Neuronal stem cell (in vitro differentiated cells): ENCODE measurements around the gene TMEM204.
A peak's percentile ranks its signal among the peaks of the same experiment; 100 is the strongest.

Experiments used
- DNase-seq: peaks from one replicate; pipeline ENCODE4 v3.0.0-alpha.2; 2013; ENCODE audit warnings: low spot score
- H2AFZ ChIP-seq: one replicate; pipeline ENCODE4 v1.6.1; 2013; ENCODE audit warnings: mild to moderate bottlenecking, low read length, inconsistent platforms
- H2AK5ac ChIP-seq: 2 replicates; pipeline ENCODE4 v1.6.1; 2013; ENCODE audit warnings: low read depth, mild to moderate bottlenecking, inconsistent platforms, low read length, moderate library complexity, mixed read lengths
- H2BK120ac ChIP-seq: 2 replicates; pipeline ENCODE4 v1.6.1; 2013; ENCODE audit warnings: low read depth, mild to moderate bottlenecking, inconsistent platforms, low read length, moderate library complexity, mixed read lengths
- H2BK12ac ChIP-seq: one replicate; pipeline ENCODE4 v1.6.1; 2013; ENCODE audit warnings: low read length, inconsistent platforms
- H2BK15ac ChIP-seq: 2 replicates; pipeline ENCODE4 v1.6.1; 2013; ENCODE audit warnings: mild to moderate bottlenecking, low read length, inconsistent platforms, mixed read lengths
- H2BK5ac ChIP-seq: one replicate; pipeline ENCODE4 v1.6.1; 2013; ENCODE audit warnings: inconsistent platforms, mild to moderate bottlenecking, low read length, moderate library complexity
- H3K14ac ChIP-seq: one replicate; pipeline ENCODE4 v1.6.1; 2013; ENCODE audit warnings: low read length, inconsistent platforms
- H3K18ac ChIP-seq: 2 replicates; pipeline ENCODE4 v1.6.1; 2013; ENCODE audit warnings: low read length, inconsistent platforms
- H3K23ac ChIP-seq: 2 replicates; pipeline ENCODE4 v1.6.1; 2013; ENCODE audit warnings: low read depth, mild to moderate bottlenecking, mixed read lengths, low read length, inconsistent platforms; ENCODE audit not compliant: poor library complexity
- H3K27ac ChIP-seq: replicated peaks from 3 replicates; pipeline ENCODE4 v1.5.1; 2013; ENCODE audit warnings: low read length, inconsistent platforms
- H3K27me3 ChIP-seq, 3 experiments: 2 replicates each; pipeline ENCODE4 v1.6.1; 2013; ENCODE audit warnings: low read length in 3 of 3, mild to moderate bottlenecking in 2 of 3, inconsistent platforms in 1 of 3, low read depth in 1 of 3, mixed read lengths in 1 of 3, moderate library complexity in 1 of 3; ENCODE audit not compliant: control insufficient read depth in 3 of 3, insufficient read depth in 3 of 3
- H3K36me3 ChIP-seq, 2 donors: replicated peaks in 1 of 2; 2 replicates each; pipeline ENCODE4 v1.6.1; 2013; ENCODE audit warnings: low read length in 2 of 2; ENCODE audit not compliant: control insufficient read depth in 2 of 2, insufficient read depth in 2 of 2
- H3K4ac ChIP-seq: 2 replicates; pipeline ENCODE4 v1.6.1; 2013; ENCODE audit warnings: inconsistent platforms, mild to moderate bottlenecking, low read length, moderate library complexity
- H3K4me1 ChIP-seq, 2 donors: 1 replicate in 1 of 2; 2 replicates in 1 of 2; pipeline ENCODE4 v1.6.1; 2013; ENCODE audit warnings: low read length in 2 of 2, low read depth in 1 of 2; ENCODE audit not compliant: control insufficient read depth in 2 of 2, insufficient read depth in 1 of 2
- H3K4me2 ChIP-seq: one replicate; pipeline ENCODE4 v1.6.1; 2013; ENCODE audit warnings: mild to moderate bottlenecking, low read length, inconsistent platforms; ENCODE audit not compliant: insufficient read depth, poor library complexity, severe bottlenecking
- H3K4me3 ChIP-seq, 2 donors: 2 replicates each; pipeline ENCODE4 v1.5.1; 2013; ENCODE audit warnings: low read length in 2 of 2, mild to moderate bottlenecking in 2 of 2, inconsistent platforms in 1 of 2, moderate library complexity in 1 of 2
- H3K79me1 ChIP-seq: one replicate; pipeline ENCODE4 v1.6.1; 2013; ENCODE audit warnings: low read depth, mild to moderate bottlenecking, inconsistent platforms, low read length, moderate library complexity
- H3K9ac ChIP-seq: one replicate; pipeline ENCODE4 v1.6.1; 2013; ENCODE audit warnings: mild to moderate bottlenecking, low read depth, low read length, inconsistent platforms; ENCODE audit not compliant: poor library complexity
- H3K9me3 ChIP-seq, 2 donors: replicated peaks in 1 of 2; 2 replicates each; pipeline versions ENCODE3 to v1.6.1; 2013; ENCODE audit warnings: low read length in 2 of 2, mild to moderate bottlenecking in 2 of 2, inconsistent platforms in 1 of 2, low read depth in 1 of 2, mixed read lengths in 1 of 2, moderate library complexity in 1 of 2; ENCODE audit not compliant: control insufficient read depth in 2 of 2, insufficient read depth in 1 of 2
- H4K8ac ChIP-seq: one replicate; pipeline ENCODE4 v1.6.1; 2013; ENCODE audit warnings: low read depth, mild to moderate bottlenecking, inconsistent platforms, low read length, moderate library complexity
- H4K91ac ChIP-seq: one replicate; pipeline ENCODE4 v1.6.1; 2013; ENCODE audit warnings: low read length, low read depth, mild to moderate bottlenecking, inconsistent platforms; ENCODE audit not compliant: poor library complexity
- WGBS, 2 donors: extraction: QIAGEN DNeasy Blood & Tissue Kit; methylation state at CpG; one replicate each; pipeline ENCODE4 v1.1.7; 2013; ENCODE audit warnings: missing lambda C conversion rate in 2 of 2, mixed read lengths in 1 of 2; ENCODE audit not compliant: insufficient read length in 2 of 2, insufficient replicate concordance in 1 of 2; ENCODE audit errors: extremely low coverage in 2 of 2; 5-methylcytosine and 5-hydroxymethylcytosine counted together

Gene TMEM204

GRCh38 chr16:1540556-1540855, 7.0 kb downstream of the TMEM204 start:
- no peak overlapping the region for H3K4me3 ChIP-seq
- H3K18ac ChIP-seq: no peak overlapping the region
- no peak overlapping the region for H3K9ac ChIP-seq
- no peaks in the 10 kb centered on the region for H3K27me3 ChIP-seq
- H3K4me2 ChIP-seq: no peak overlapping the region
- H3K23ac ChIP-seq: peak overlapping the region; percentile 13
- H2BK120ac ChIP-seq: no peak overlapping the region
- peaks cover 12% of the 10 kb centered on the region for H3K79me1 ChIP-seq
- no CpG with 5 or more reads among the region's 8 CpGs for WGBS, 2 donors
- H3K14ac ChIP-seq: no peak overlapping the region
- H2BK15ac ChIP-seq: no peak overlapping the region
- no peak overlapping the region for H2AFZ ChIP-seq
- DNase-seq: no peak
- no peak overlapping the region for H3K27ac ChIP-seq
- peaks cover 0 to 6% of the 10 kb centered on the region in 2 donors for H3K36me3 ChIP-seq
- no peak overlapping the region for H2BK5ac ChIP-seq
- no peaks in the 10 kb centered on the region for H3K4me1 ChIP-seq
- no peak overlapping the region for H2AK5ac ChIP-seq
- H3K4ac ChIP-seq: no peak overlapping the region
- no peaks in the 10 kb centered on the region for H3K9me3 ChIP-seq
- H4K91ac ChIP-seq: no peak overlapping the region
- H2BK12ac ChIP-seq: no peak overlapping the region
- H4K8ac ChIP-seq: no peak overlapping the region

- Histone ChIP-seq H3K9me3 (no peaks in the 10 kb centered on the region), H3K36me3 (peaks cover 0 to 8% of the 10 kb centered on the region in 2 donors), H3K4ac (no peak overlapping the region), H3K4me3 (no peak overlapping the region), H3K27me3 (no peaks in the 10 kb centered on the region), H3K18ac (no peak overlapping the region), H2AFZ (no peak overlapping the region), H2AK5ac (no peak overlapping the region), H3K9ac (peak overlapping the region; percentile 84), H3K27ac (no peak overlapping the region), H3K79me1 (peaks cover 12% of the 10 kb centered on the region), H2BK15ac (no peak overlapping the region), H3K14ac (peak overlapping the region; percentile 8), H2BK120ac (no peak overlapping the region), H2BK5ac (peak overlapping the region; percentile 24), H3K4me1 (no peaks in the 10 kb centered on the region), H3K4me2 (no peak overlapping the region), H4K91ac (no peak overlapping the region), H4K8ac (peak overlapping the region; percentile 65), H2BK12ac (peak overlapping the region; percentile 30), H3K23ac (peak overlapping the region; percentile 34)
- DNase-seq: no peak
- WGBS, 2 donors: no CpG with 5 or more reads among the region's 41 CpGs
Observed at GRCh38 chr16:1541293-1542165, 8.1 kb downstream of the TMEM204 start.

- H3K4me1 ChIP-seq: no peaks in the 10 kb centered on the region
- H2AFZ ChIP-seq: no peak overlapping the region
- no peak overlapping the region for H3K9ac ChIP-seq
- H4K8ac ChIP-seq: no peak overlapping the region
- no peak overlapping the region for H3K4ac ChIP-seq
- no peaks in the 10 kb centered on the region for H3K27me3 ChIP-seq
- no peak overlapping the region for H2BK15ac ChIP-seq
- H3K14ac ChIP-seq: no peak overlapping the region
- DNase-seq: no peak
- WGBS, 2 donors: no CpG with 5 or more reads among the region's 2 CpGs
- H2BK12ac ChIP-seq: peak overlapping the region; percentile 30
- no peaks in the 10 kb centered on the region for H3K9me3 ChIP-seq
- no peak overlapping the region for H3K4me2 ChIP-seq
- H2AK5ac ChIP-seq: no peak overlapping the region
- no peak overlapping the region for H3K23ac ChIP-seq
- peaks cover 5% of the 10 kb centered on the region in 2 donors for H3K36me3 ChIP-seq
- no peak overlapping the region for H3K18ac ChIP-seq
- no peak overlapping the region for H3K27ac ChIP-seq
- no peak overlapping the region for H3K4me3 ChIP-seq
- H2BK5ac ChIP-seq: peak overlapping the region; percentile 24
- peaks cover 8% of the 10 kb centered on the region for H3K79me1 ChIP-seq
- H2BK120ac ChIP-seq: no peak overlapping the region
- H4K91ac ChIP-seq: no peak overlapping the region
Observed at GRCh38 chr16:1542166-1542500, 8.7 kb downstream of the TMEM204 start.

GRCh38 chr16:1542533-1542932, 9.1 kb downstream of the TMEM204 start:
- H2AK5ac ChIP-seq: no peak overlapping the region
- peaks cover 8% of the 10 kb centered on the region for H3K79me1 ChIP-seq
- no peak overlapping the region for H3K27ac ChIP-seq
- H3K4me3 ChIP-seq: no peak overlapping the region
- H3K9ac ChIP-seq: no peak overlapping the region
- no peak overlapping the region for H4K91ac ChIP-seq
- no peak overlapping the region for H3K18ac ChIP-seq
- H3K23ac ChIP-seq: no peak overlapping the region
- H2BK15ac ChIP-seq: no peak overlapping the region
- H3K4me2 ChIP-seq: no peak overlapping the region
- no peak overlapping the region for H3K14ac ChIP-seq
- no peaks in the 10 kb centered on the region for H3K4me1 ChIP-seq
- H3K4ac ChIP-seq: no peak overlapping the region
- H3K27me3 ChIP-seq: no peaks in the 10 kb centered on the region
- WGBS, 2 donors: no CpG with 5 or more reads among the region's 18 CpGs
- H4K8ac ChIP-seq: no peak overlapping the region
- peak overlapping the region; percentile 24 for H2BK5ac ChIP-seq
- no peak overlapping the region for H2AFZ ChIP-seq
- no peaks in the 10 kb centered on the region for H3K9me3 ChIP-seq
- H2BK12ac ChIP-seq: no peak overlapping the region
- H2BK120ac ChIP-seq: no peak overlapping the region
- no peak for DNase-seq
- peaks cover 5 to 6% of the 10 kb centered on the region in 2 donors for H3K36me3 ChIP-seq
